HepG2 (cell line): Measurements from ENCODE around the gene PAM16. TPM values are rescaled to one million over a fixed set of nuclear protein-coding genes. Genes with fewer than 3 reads are reported as not detected.
A peak's percentile ranks its signal among the peaks of the same experiment; 100 is the strongest.

ENCODE experiments used
- HMGXB4 ChIP-seq, 2 experiments: sonication (generic) in 1 of 2; formaldehyde crosslinking in 1 of 2; IDR thresholded peaks; 2 replicates each; pipeline versions ENCODE4 v1.4.0 to v1.6.1; 2018 to 2020; ENCODE audit warnings: missing genetic modification reagents in 2 of 2, borderline replicate concordance in 1 of 2, low read depth in 1 of 2, mild to moderate bottlenecking in 1 of 2, missing biosample characterization in 1 of 2
- HOXA5 ChIP-seq: sonication (generic); formaldehyde crosslinking; IDR thresholded peaks from 2 replicates; pipeline ENCODE4 v1.4.0; 2020; ENCODE audit warnings: missing genetic modification reagents
- KLF13 ChIP-seq: sonication (generic); formaldehyde crosslinking; IDR thresholded peaks from 2 replicates; pipeline ENCODE4 v1.4.0; 2020; ENCODE audit warnings: mild to moderate bottlenecking, missing genetic modification reagents
- SKI ChIP-seq: fragments of 450-650 bp; IDR thresholded peaks from one replicate; pipeline ENCODE4 v1.6.1; 2018; ENCODE audit warnings: mild to moderate bottlenecking; ENCODE audit not compliant: partially characterized antibody
- ZBTB25 ChIP-seq: IDR thresholded peaks from 2 replicates; pipeline ENCODE4 v1.6.1; 2018; ENCODE audit warnings: missing genetic modification reagents
- ZBTB4 ChIP-seq: sonication (generic); formaldehyde crosslinking; IDR thresholded peaks from 2 replicates; pipeline ENCODE4 v1.4.0; 2020; ENCODE audit warnings: missing genetic modification reagents, mild to moderate bottlenecking, borderline replicate concordance
- ZC3H4 ChIP-seq: sonication (generic); formaldehyde crosslinking; IDR thresholded peaks from 2 replicates; pipeline ENCODE4 v1.4.0; 2020; ENCODE audit warnings: missing genetic modification reagents, borderline replicate concordance
- ZNF251 ChIP-seq: sonication (generic); formaldehyde crosslinking; IDR thresholded peaks from 2 replicates; pipeline ENCODE4 v1.9.0; 2021; ENCODE audit warnings: mild to moderate bottlenecking, missing genetic modification reagents
- ZNF350 ChIP-seq: sonication (generic); formaldehyde crosslinking; IDR thresholded peaks from 2 replicates; pipeline ENCODE4 v1.4.0; 2020; ENCODE audit warnings: mild to moderate bottlenecking, low read depth, missing genetic modification reagents, borderline replicate concordance
- ZNF414 ChIP-seq: sonication (generic); formaldehyde crosslinking; IDR thresholded peaks from 2 replicates; pipeline ENCODE4 v1.5.0; 2020; ENCODE audit warnings: missing genetic modification reagents
- polyA plus RNA-seq, 8 experiments: library from polyadenylated mRNA; depleted of rRNA in 3 of 8; stranded (reverse) in 7 of 8; unstranded in 1 of 8; fragments of >200 nt; fragmentation: Illumina TruSeq in 4 of 8; extraction: Trizol in 4 of 8; gene quantifications; 2 replicates each; pipeline versions ENCODE4 v1.2.1 to v1.2.3, GENCODE V29; 2011 to 2016; ENCODE audit warnings: low read depth in 4 of 8, missing spikeins in 1 of 8, mixed read lengths in 1 of 8; ENCODE audit not compliant: insufficient read depth in 1 of 8
- total RNA-seq, 5 experiments: library from RNA; depleted of rRNA; stranded (reverse); fragments of >200 nt; fragmentation: Illumina TruSeq; extraction: Trizol; gene quantifications; 2 replicates each; pipeline ENCODE4 v1.2.3, GENCODE V29; 2016; ENCODE audit warnings: low read depth in 1 of 5
- TF ChIP-seq, protein P1 (sequence below): sonication (generic); formaldehyde crosslinking; IDR thresholded peaks from 2 replicates; pipeline ENCODE4 v1.5.0; 2020; ENCODE audit warnings: missing genetic modification reagents
- TF ChIP-seq, protein P2 (sequence below): sonication (generic); formaldehyde crosslinking; conservative IDR thresholded peaks from 2 replicates; pipeline ENCODE4 v1.4.0; 2020; ENCODE audit warnings: missing genetic modification reagents
- TF ChIP-seq, protein P3 (sequence below): sonication (generic); formaldehyde crosslinking; IDR thresholded peaks from 2 replicates; pipeline ENCODE4 v1.4.0; 2020; ENCODE audit warnings: missing genetic modification reagents, borderline replicate concordance
- TF ChIP-seq, protein P4 (sequence below): sonication (generic); formaldehyde crosslinking; IDR thresholded peaks from 2 replicates; pipeline ENCODE4 v1.4.0; 2020; ENCODE audit warnings: missing genetic modification reagents

Gene PAM16
- total and polyA plus RNA-seq, 2 of the 13 experiments (the other 11 are each of a cell fraction or from before 2014, with no cell fraction given), result 51.5 to 51.8 TPM

GRCh38 chr16:4372578-4373355 is 21.6 kb upstream of the PAM16 start (continued):
- TF ChIP-seq ZNF350 (CRISPR knock-in tag), result peak; percentile 82; the same call in 1 of the 2 replicates
- TF ChIP-seq ZNF414 (CRISPR knock-in tag), result 0 out of 2 replicates have a peak, but pooled peaks have one; percentile 61
- no peak for TF ChIP-seq KLF13 (CRISPR knock-in tag)
- TF ChIP-seq, protein P1, sequence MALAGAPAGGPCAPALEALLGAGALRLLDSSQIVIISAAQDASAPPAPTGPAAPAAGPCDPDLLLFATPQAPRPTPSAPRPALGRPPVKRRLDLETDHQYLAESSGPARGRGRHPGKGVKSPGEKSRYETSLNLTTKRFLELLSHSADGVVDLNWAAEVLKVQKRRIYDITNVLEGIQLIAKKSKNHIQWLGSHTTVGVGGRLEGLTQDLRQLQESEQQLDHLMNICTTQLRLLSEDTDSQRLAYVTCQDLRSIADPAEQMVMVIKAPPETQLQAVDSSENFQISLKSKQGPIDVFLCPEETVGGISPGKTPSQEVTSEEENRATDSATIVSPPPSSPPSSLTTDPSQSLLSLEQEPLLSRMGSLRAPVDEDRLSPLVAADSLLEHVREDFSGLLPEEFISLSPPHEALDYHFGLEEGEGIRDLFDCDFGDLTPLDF (CRISPR knock-in tag), result no peak
- TF ChIP-seq, protein P2, sequence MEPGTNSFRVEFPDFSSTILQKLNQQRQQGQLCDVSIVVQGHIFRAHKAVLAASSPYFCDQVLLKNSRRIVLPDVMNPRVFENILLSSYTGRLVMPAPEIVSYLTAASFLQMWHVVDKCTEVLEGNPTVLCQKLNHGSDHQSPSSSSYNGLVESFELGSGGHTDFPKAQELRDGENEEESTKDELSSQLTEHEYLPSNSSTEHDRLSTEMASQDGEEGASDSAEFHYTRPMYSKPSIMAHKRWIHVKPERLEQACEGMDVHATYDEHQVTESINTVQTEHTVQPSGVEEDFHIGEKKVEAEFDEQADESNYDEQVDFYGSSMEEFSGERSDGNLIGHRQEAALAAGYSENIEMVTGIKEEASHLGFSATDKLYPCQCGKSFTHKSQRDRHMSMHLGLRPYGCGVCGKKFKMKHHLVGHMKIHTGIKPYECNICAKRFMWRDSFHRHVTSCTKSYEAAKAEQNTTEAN (CRISPR knock-in tag), result peak; percentile 13; the same call in 1 of the 2 replicates
- no peak for TF ChIP-seq SKI
- TF ChIP-seq ZBTB4 (CRISPR knock-in tag), result 0 out of 2 replicates have a peak, but pooled peaks have one; percentile 12
- 0 out of 2 replicates have a peak, but pooled peaks have one; percentile 31 for TF ChIP-seq ZC3H4 (CRISPR knock-in tag)
- no peak for TF ChIP-seq ZNF251 (CRISPR knock-in tag)
- TF ChIP-seq HOXA5 (CRISPR knock-in tag), result no peak; the same call in 1 of the 2 replicates
- TF ChIP-seq, protein P3, sequence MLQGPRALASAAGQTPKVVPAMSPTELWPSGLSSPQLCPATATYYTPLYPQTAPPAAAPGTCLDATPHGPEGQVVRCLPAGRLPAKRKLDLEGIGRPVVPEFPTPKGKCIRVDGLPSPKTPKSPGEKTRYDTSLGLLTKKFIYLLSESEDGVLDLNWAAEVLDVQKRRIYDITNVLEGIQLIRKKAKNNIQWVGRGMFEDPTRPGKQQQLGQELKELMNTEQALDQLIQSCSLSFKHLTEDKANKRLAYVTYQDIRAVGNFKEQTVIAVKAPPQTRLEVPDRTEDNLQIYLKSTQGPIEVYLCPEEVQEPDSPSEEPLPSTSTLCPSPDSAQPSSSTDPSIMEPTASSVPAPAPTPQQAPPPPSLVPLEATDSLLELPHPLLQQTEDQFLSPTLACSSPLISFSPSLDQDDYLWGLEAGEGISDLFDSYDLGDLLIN, result no peak
- TF ChIP-seq, protein P4, sequence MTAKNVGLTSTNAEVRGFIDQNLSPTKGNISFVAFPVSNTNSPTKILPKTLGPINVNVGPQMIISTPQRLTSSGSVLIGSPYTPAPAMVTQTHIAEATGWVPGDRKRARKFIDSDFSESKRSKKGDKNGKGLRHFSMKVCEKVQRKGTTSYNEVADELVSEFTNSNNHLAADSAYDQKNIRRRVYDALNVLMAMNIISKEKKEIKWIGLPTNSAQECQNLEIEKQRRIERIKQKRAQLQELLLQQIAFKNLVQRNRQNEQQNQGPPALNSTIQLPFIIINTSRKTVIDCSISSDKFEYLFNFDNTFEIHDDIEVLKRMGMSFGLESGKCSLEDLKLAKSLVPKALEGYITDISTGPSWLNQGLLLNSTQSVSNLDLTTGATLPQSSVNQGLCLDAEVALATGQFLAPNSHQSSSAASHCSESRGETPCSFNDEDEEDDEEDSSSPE, result no peak
- TF ChIP-seq HMGXB4 (CRISPR knock-in tag; IDR thresholded peaks at IDR 0.05; ENCODE audit: borderline replicate concordance in 1 of 2, low read depth in 1 of 2), result peak; percentile 10 to 54; a peak in 2 of 4 replicates
- TF ChIP-seq ZBTB25, result no peak
